NCI-H2107 treated with DMSO at 0.1 percent for 48 hours (cell line): ENCODE measurements around the gene CDC20B.

Experiments
- DNase-seq: peaks from one replicate; lab custom pipeline; 2025; ENCODE audit not compliant: unreplicated experiment; lab: John Stamatoyannopoulos, UW

Gene CDC20B

GRCh38 chr5:55172937-55173686, at the start of gene CDC20B:
Gene CDC20B, minus strand, starts transcription at chr5:55173177. Its CDS starts 177 bp downstream, at chr5:55173000.
- DNase-seq, result peak; percentile 26

DNA sequence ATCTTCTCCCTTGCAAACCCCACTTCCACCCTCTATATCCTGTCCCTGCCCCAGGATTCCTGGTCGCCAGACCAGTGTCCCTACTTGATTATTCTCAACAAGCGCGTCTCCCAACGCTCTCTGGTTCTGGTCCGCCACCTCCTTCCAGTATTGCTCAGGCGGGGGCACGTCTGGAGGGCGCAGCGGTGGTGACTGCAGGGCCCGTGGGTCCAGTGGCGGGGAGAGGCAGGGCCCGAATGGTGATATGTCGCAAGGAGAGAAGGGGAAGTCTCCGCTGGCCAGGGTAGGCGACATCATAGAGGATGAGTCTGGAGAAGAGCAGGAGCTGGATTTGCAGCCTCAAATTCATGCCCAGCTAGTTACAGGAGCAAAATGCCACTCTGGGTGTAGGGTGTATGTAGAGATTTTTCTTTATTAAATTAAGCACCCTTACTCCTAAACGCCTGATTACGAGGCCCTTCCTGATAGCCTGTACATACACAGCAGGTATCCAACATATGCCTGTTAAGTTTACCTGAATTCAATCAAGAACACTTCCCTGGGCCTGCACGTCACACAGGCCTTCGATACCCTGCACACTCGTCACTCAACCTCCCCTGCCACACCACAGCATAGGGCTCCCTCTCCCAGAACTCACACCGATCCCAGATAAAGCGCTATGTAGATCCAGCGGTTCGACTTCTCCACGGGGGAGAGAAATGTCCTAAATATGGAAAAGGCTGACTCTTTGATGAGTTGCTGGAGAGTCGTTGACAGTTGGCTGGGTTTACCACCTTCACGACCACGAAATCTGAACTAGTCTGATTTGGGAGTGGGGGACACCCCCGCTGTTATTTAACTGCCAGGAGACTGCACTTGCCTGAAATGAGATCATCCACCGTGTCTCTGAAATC, 49.4 kb upstream of the CDC20B start:
- no peak for DNase-seq

GRCh38 chr5:55220433-55221185, 47.6 kb upstream of the CDC20B start:
- no peak for DNase-seq

DNA sequence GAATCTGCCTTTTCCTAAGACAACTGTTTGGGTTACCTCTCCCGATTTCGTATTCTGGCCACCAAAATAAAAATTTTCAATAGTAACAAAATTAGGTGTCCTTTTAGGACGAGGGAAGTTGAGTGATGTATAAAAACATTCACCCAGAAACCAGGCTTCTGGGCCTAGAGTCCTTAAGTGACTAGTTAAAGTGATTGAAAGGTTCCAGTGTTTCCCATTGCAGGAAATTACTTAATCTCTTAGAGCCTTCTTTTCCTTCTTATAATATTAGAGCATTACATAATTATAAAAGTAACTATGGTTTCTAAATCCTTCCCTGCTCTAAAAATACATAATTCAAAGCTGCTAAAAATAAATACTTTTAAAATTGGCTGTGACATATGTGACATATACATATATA, 46.8 kb upstream of the CDC20B start:
- DNase-seq, result no peak

GRCh38 chr5:55218967-55219366, 46.0 kb upstream of the CDC20B start:
- DNase-seq, result peak; percentile 45

GRCh38 chr5:55211184-55211874, 38.4 kb upstream of the CDC20B start:
- no peak for DNase-seq

DNA sequence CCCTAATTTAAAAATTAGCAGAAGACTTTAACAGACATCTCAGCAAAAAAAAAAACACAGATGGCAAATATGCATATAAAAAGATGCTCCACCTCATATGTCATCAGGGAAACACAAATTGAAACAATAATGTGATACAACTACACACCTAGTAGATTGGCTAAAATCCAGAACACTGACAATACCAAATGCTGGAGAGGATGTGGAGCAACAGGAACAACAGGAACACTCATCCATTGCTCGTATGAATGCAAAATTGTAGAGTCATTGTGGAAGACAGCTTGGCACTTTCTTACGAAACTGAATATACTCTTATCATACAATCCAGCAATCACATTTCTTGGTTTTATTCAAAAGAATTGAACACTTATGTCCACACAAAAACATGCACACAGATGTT, 32.0 kb upstream of the CDC20B start:
- DNase-seq, result no peak

GRCh38 chr5:55191165-55191564, 18.2 kb upstream of the CDC20B start:
- no peak for DNase-seq

- DNase-seq, result peak; percentile 12
These were observed 15.9 kb upstream of the CDC20B start for GRCh38 chr5:55188656-55189540.

DNA sequence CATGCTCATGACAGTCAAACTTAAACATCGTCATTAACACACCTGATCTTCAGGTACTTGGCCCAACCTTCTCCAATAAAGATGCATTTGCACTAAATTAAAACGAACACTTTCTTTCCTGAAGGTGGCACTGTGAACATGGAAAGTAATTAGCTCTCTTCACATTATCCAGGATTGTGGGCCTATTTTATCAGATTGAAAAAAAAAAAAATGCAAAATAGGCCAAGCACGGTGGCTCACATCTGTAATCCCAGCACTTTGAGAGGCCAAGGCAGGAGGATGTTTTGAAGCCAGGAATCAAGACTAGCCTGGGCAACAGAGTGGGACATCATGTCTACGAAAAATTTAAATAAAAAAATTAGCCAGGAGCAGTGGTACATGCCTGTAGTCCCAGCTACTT, 14.4 kb upstream of the CDC20B start:
- DNase-seq, result peak; percentile 34

DNA sequence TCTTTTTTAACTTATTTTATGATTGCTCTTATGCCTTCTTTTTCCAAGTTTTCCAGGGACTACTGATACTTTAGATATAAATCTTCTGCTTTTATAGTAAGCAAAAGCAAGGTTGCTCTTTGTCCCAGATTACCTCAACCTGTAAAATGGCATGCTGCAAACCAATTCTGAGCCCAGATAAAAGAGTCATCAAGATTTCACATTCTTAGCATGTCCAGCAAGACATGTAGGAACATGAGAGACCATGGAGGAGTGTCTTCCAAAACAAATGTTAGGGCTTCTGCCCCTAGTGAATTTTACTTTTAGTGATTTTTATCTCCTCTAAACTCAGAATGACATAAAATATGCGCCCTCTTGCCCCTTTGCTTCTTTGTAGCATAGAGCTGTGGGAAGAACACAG, 7.0 kb upstream of the CDC20B start:
- no peak for DNase-seq

GRCh38 chr5:55177078-55177477, 4.1 kb upstream of the CDC20B start:
- no peak for DNase-seq

- DNase-seq, result no peak
These were observed 3.3 kb upstream of the CDC20B start for GRCh38 chr5:55176176-55176818.

DNA sequence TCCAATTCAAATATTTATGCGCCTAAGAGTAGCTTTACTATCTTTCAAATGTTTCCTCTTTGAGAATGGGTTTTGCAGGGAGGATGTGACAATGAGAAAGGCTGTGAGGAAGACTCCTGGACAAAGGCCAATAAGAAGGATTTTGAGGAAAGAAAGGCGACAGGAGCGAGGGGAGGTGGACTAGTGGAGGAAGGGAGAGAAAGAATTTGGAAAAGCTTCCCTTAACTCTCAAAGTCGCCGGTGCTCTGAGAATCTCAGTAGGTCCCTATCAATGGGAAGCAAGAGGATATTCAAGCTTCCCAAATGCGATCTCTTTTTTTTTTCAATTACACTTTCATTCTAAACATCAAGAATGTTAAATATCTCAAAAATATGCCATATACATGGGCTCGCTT, 2.8 kb upstream of the CDC20B start:
- no peak for DNase-seq

DNA sequence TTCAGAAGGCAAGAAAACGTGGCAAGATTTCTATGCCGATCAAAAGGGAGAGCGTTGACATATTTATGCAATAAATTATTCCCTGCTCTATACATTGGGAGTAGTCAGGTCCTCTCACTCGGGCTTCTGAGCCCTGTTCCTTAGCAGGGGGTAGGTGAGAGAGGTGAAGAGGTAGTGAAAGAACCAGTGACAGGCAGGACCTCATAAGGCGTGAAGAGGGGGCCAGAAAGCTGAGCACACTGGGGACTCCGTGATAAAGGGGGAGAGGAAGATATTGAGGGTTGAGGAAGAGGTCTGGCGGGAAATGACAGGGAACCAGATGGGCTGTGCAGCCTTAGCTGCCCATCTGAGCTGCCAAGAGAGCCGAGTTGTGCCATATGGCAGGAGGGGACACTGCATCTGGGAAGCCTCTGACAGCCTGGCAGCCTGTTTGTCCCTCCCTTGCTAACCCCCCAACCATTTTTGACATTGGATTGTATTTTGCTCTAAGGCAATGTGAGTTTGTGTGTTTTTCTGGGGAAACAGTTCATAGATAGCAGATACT, 782 bp upstream of the CDC20B start:
- no peak for DNase-seq

GRCh38 chr5:55172051-55172899, 702 bp downstream of the CDC20B start:
- DNase-seq, result peak; percentile 73

- DNase-seq, result no peak
These were observed 1.5 kb downstream of the CDC20B start for GRCh38 chr5:55171471-55171870.

DNA sequence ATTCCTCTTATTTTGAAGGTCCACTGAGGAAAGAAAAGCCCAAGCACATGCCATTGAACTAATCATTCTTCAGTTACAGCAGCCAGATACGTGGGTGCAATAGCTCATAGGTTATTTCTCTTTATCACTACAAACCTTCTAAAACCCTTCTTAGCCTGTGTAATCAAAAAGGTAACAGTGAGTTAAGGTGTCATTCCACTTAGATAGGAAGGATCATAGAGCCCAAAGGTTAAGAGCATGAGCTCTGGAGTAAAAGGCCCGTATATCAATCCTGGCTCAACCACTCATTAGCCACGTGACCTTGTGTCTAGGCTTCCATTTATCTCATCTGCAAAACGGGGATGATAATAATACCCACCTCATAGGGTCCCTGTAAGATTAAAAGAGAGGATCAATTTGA, 10.3 kb downstream of the CDC20B start:
- no peak for DNase-seq
